ENCODE measurements around the gene MFSD2B.

The MFSD2B gene

DNA sequence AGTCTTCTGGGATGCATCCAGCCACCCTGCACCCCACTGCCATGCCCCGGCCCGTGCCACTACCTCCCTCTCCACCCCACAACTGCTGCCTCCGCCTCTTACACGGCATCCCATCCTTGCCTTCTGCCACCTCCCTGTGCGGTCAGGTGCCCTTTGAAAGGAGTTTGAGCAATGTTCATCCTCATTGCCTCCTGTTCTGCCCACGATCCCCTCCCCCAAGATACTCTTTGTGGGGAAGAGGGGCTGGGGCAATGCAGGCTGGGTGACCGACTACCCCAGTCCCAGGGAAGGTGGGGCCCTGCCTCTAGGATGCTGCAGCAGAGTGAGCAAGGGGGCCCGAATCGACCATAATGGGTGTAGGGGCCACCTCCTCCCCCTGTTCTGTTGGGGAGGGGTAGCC is 8.4 kb downstream of the MFSD2B start:
- no CpG with 5 or more reads among the region's 9 CpGs for WGBS, 2 donors (ENCODE audit: extremely low coverage in 2 of 2, insufficient read length in 2 of 2, insufficient replicate concordance in 1 of 2)
- peak overlapping the region; percentile 30 for H3K9ac ChIP-seq (ENCODE audit: low read depth, low read length, poor library complexity)
- no peak overlapping the region for H2BK15ac ChIP-seq (ENCODE audit: low read length)
- no peak overlapping the region for H2BK120ac ChIP-seq (ENCODE audit: low read depth, low read length)
- H3K18ac ChIP-seq (ENCODE audit: low read length) = no peak overlapping the region
- H3K23ac ChIP-seq (ENCODE audit: low read depth, low read length, poor library complexity) = no peak overlapping the region
- no peaks in the 10 kb centered on the region for H3K27me3 ChIP-seq (ENCODE audit: control insufficient read depth in 3 of 3, insufficient read depth in 3 of 3, low read depth in 1 of 3, low read length in 3 of 3)
- no peak overlapping the region for H3K4ac ChIP-seq (ENCODE audit: low read length)
- no peak overlapping the region for H4K8ac ChIP-seq (ENCODE audit: low read depth, low read length)
- no peak overlapping the region for H2BK12ac ChIP-seq (ENCODE audit: low read length)
- peaks cover 4 to 7% of the 10 kb centered on the region in 2 donors for H3K4me1 ChIP-seq (ENCODE audit: control insufficient read depth in 2 of 2, insufficient read depth in 1 of 2, low read depth in 1 of 2, low read length in 2 of 2)
- H3K14ac ChIP-seq (ENCODE audit: low read length) = peak overlapping the region; percentile 38
- peaks cover 2 to 13% of the 10 kb centered on the region in 2 donors for H3K36me3 ChIP-seq (replicated peaks in 1 of 2; ENCODE audit: control insufficient read depth in 2 of 2, insufficient read depth in 2 of 2, low read length in 2 of 2)
- H3K4me2 ChIP-seq (ENCODE audit: insufficient read depth, low read length, poor library complexity, severe bottlenecking) = no peak overlapping the region
- no peak overlapping the region for H3K27ac ChIP-seq (replicated peaks; ENCODE audit: low read length)
- no peak overlapping the region for H2AFZ ChIP-seq (ENCODE audit: low read length)
- no peak overlapping the region for H3K4me3 ChIP-seq (ENCODE audit: low read length in 2 of 2)
- peaks cover 3% of the 10 kb centered on the region for H3K79me1 ChIP-seq (ENCODE audit: low read depth, low read length)
- no peaks in the 10 kb centered on the region for H3K9me3 ChIP-seq (replicated peaks in 1 of 2; ENCODE audit: control insufficient read depth in 2 of 2, insufficient read depth in 1 of 2, low read depth in 1 of 2, low read length in 2 of 2)
- H4K91ac ChIP-seq (ENCODE audit: low read depth, low read length, poor library complexity) = no peak overlapping the region
- H2AK5ac ChIP-seq (ENCODE audit: low read depth, low read length) = no peak overlapping the region
- H2BK5ac ChIP-seq (ENCODE audit: low read length) = peak overlapping the region; percentile 24
- no peak for DNase-seq (ENCODE audit: low spot score)

DNA sequence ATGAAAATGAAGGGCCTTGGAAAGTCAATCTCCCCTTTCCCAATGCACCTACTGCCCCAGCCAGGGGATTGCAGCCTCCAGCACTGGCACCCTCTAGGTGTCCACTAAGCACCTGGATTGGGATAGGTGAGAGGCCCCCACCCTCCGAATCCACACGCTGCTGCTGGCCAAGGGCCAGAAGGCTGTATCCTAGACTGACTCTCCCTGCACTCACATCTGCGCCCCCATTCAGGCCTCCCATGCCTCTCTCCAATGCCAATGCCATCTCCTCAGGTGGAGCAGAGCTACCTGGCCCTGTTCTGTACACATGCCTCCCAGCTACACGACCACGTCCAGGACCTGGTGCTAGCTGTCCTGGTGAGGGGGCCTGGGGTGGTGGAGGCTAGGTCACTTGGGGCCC is 9.8 kb downstream of the MFSD2B start:
- Histone ChIP-seq H3K23ac (ENCODE audit: low read depth, low read length, poor library complexity) (peak overlapping the region; percentile 59), H3K4me2 (ENCODE audit: insufficient read depth, low read length, poor library complexity, severe bottlenecking) (no peak overlapping the region), H3K36me3 (replicated peaks in 1 of 2; ENCODE audit: control insufficient read depth in 2 of 2, insufficient read depth in 2 of 2, low read length in 2 of 2) (peaks cover 2 to 28% of the 10 kb centered on the region in 2 donors), H3K9me3 (replicated peaks in 1 of 2; ENCODE audit: control insufficient read depth in 2 of 2, insufficient read depth in 1 of 2, low read depth in 1 of 2, low read length in 2 of 2) (no peaks in the 10 kb centered on the region), H3K27ac (replicated peaks; ENCODE audit: low read length) (no peak overlapping the region), H4K91ac (ENCODE audit: low read depth, low read length, poor library complexity) (no peak overlapping the region), H2BK12ac (ENCODE audit: low read length) (no peak overlapping the region), H2AK5ac (ENCODE audit: low read depth, low read length) (no peak overlapping the region), H3K18ac (ENCODE audit: low read length) (no peak overlapping the region), H2AFZ (ENCODE audit: low read length) (no peak overlapping the region), H3K14ac (ENCODE audit: low read length) (no peak overlapping the region), H3K4me1 (ENCODE audit: control insufficient read depth in 2 of 2, insufficient read depth in 1 of 2, low read depth in 1 of 2, low read length in 2 of 2) (peaks cover 4 to 7% of the 10 kb centered on the region in 2 donors), H3K4ac (ENCODE audit: low read length) (no peak overlapping the region), H3K27me3 (ENCODE audit: control insufficient read depth in 3 of 3, insufficient read depth in 3 of 3, low read depth in 1 of 3, low read length in 3 of 3) (no peaks in the 10 kb centered on the region), H2BK15ac (ENCODE audit: low read length) (no peak overlapping the region), H2BK5ac (ENCODE audit: low read length) (no peak overlapping the region), H3K4me3 (ENCODE audit: low read length in 2 of 2) (no peak overlapping the region), H3K9ac (ENCODE audit: low read depth, low read length, poor library complexity) (no peak overlapping the region), H4K8ac (ENCODE audit: low read depth, low read length) (peak overlapping the region; percentile 77), H2BK120ac (ENCODE audit: low read depth, low read length) (no peak overlapping the region), H3K79me1 (ENCODE audit: low read depth, low read length) (peaks cover 3% of the 10 kb centered on the region)
- WGBS, 2 donors (ENCODE audit: extremely low coverage in 2 of 2, insufficient read length in 2 of 2, insufficient replicate concordance in 1 of 2) = no CpG with 5 or more reads among the region's 5 CpGs
- no peak for DNase-seq (ENCODE audit: low spot score)

DNA sequence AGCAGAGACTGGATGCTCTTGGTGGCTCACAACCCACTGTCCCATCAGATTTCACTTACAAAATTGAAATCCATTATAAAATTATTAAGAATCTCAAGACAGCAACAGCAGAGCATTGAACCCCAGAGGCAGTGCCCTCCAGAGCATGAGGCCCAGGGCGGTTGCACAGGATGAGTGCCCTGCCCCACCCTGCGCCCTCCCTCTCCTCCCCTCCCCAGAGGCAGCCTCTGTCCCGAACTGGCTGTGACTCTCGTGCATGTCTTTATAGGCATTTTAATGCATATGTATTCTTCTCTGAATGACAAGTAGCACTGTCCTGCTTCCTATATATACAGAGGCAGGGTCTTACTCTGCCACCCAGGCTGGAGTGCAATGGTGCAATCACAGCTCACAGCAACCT is 10.4 kb downstream of the MFSD2B start:
- no peak overlapping the region for H2BK5ac ChIP-seq (ENCODE audit: low read length)
- H3K9me3 ChIP-seq (replicated peaks in 1 of 2; ENCODE audit: control insufficient read depth in 2 of 2, insufficient read depth in 1 of 2, low read depth in 1 of 2, low read length in 2 of 2) = no peaks in the 10 kb centered on the region
- H3K4me1 ChIP-seq (ENCODE audit: control insufficient read depth in 2 of 2, insufficient read depth in 1 of 2, low read depth in 1 of 2, low read length in 2 of 2) = peaks cover 4 to 9% of the 10 kb centered on the region in 2 donors
- H3K9ac ChIP-seq (ENCODE audit: low read depth, low read length, poor library complexity) = no peak overlapping the region
- no peak overlapping the region for H3K4me3 ChIP-seq (ENCODE audit: low read length in 2 of 2)
- H3K36me3 ChIP-seq (replicated peaks in 1 of 2; ENCODE audit: control insufficient read depth in 2 of 2, insufficient read depth in 2 of 2, low read length in 2 of 2) = peaks cover 6 to 33% of the 10 kb centered on the region in 2 donors
- no peak overlapping the region for H3K27ac ChIP-seq (replicated peaks; ENCODE audit: low read length)
- H3K79me1 ChIP-seq (ENCODE audit: low read depth, low read length) = peaks cover 5% of the 10 kb centered on the region
- no peak overlapping the region for H4K91ac ChIP-seq (ENCODE audit: low read depth, low read length, poor library complexity)
- no CpG with 5 or more reads among the region's 4 CpGs for WGBS, 2 donors (ENCODE audit: extremely low coverage in 2 of 2, insufficient read length in 2 of 2, insufficient replicate concordance in 1 of 2)
- no peak overlapping the region for H2BK15ac ChIP-seq (ENCODE audit: low read length)
- H3K4me2 ChIP-seq (ENCODE audit: insufficient read depth, low read length, poor library complexity, severe bottlenecking) = no peak overlapping the region
- no peak overlapping the region for H3K18ac ChIP-seq (ENCODE audit: low read length)
- no peak overlapping the region for H2BK120ac ChIP-seq (ENCODE audit: low read depth, low read length)
- no peak overlapping the region for H3K4ac ChIP-seq (ENCODE audit: low read length)
- no peaks in the 10 kb centered on the region for H3K27me3 ChIP-seq (ENCODE audit: control insufficient read depth in 3 of 3, insufficient read depth in 3 of 3, low read depth in 1 of 3, low read length in 3 of 3)
- H4K8ac ChIP-seq (ENCODE audit: low read depth, low read length) = no peak overlapping the region
- H3K14ac ChIP-seq (ENCODE audit: low read length) = no peak overlapping the region
- H2AK5ac ChIP-seq (ENCODE audit: low read depth, low read length) = no peak overlapping the region
- H2AFZ ChIP-seq (ENCODE audit: low read length) = no peak overlapping the region
- no peak for DNase-seq (ENCODE audit: low spot score)
- no peak overlapping the region for H2BK12ac ChIP-seq (ENCODE audit: low read length)
- H3K23ac ChIP-seq (ENCODE audit: low read depth, low read length, poor library complexity) = no peak overlapping the region

GRCh38 chr2:24021122-24021998 is 11.5 kb downstream of the MFSD2B start:
- no peak overlapping the region for H4K8ac ChIP-seq (ENCODE audit: low read depth, low read length)
- no peak overlapping the region for H2BK5ac ChIP-seq (ENCODE audit: low read length)
- no peak overlapping the region for H3K27ac ChIP-seq (replicated peaks; ENCODE audit: low read length)
- H3K36me3 ChIP-seq (replicated peaks in 1 of 2; ENCODE audit: control insufficient read depth in 2 of 2, insufficient read depth in 2 of 2, low read length in 2 of 2) = peaks cover 8 to 37% of the 10 kb centered on the region in 2 donors
- no peak overlapping the region for H3K4me3 ChIP-seq (ENCODE audit: low read length in 2 of 2)
- H3K4me1 ChIP-seq (ENCODE audit: control insufficient read depth in 2 of 2, insufficient read depth in 1 of 2, low read depth in 1 of 2, low read length in 2 of 2) = peaks cover 6 to 13% of the 10 kb centered on the region in 2 donors
- no peaks in the 10 kb centered on the region for H3K9me3 ChIP-seq (replicated peaks in 1 of 2; ENCODE audit: control insufficient read depth in 2 of 2, insufficient read depth in 1 of 2, low read depth in 1 of 2, low read length in 2 of 2)
- no peak overlapping the region for H3K18ac ChIP-seq (ENCODE audit: low read length)
- peak overlapping the region; percentile 69 for H3K23ac ChIP-seq (ENCODE audit: low read depth, low read length, poor library complexity)
- H2BK120ac ChIP-seq (ENCODE audit: low read depth, low read length) = no peak overlapping the region
- no peak overlapping the region for H2BK12ac ChIP-seq (ENCODE audit: low read length)
- no peak overlapping the region for H4K91ac ChIP-seq (ENCODE audit: low read depth, low read length, poor library complexity)
- no peak overlapping the region for H3K4me2 ChIP-seq (ENCODE audit: insufficient read depth, low read length, poor library complexity, severe bottlenecking)
- H3K9ac ChIP-seq (ENCODE audit: low read depth, low read length, poor library complexity) = no peak overlapping the region
- no peak overlapping the region for H2BK15ac ChIP-seq (ENCODE audit: low read length)
- peak overlapping the region; percentile 47 for H2AK5ac ChIP-seq (ENCODE audit: low read depth, low read length)
- WGBS, 2 donors (ENCODE audit: extremely low coverage in 2 of 2, insufficient read length in 2 of 2, insufficient replicate concordance in 1 of 2) = no CpG with 5 or more reads among the region's 19 CpGs
- H3K4ac ChIP-seq (ENCODE audit: low read length) = no peak overlapping the region
- DNase-seq (ENCODE audit: low spot score) = no peak
- H2AFZ ChIP-seq (ENCODE audit: low read length) = no peak overlapping the region
- H3K79me1 ChIP-seq (ENCODE audit: low read depth, low read length) = peaks cover 6% of the 10 kb centered on the region
- no peaks in the 10 kb centered on the region for H3K27me3 ChIP-seq (ENCODE audit: control insufficient read depth in 3 of 3, insufficient read depth in 3 of 3, low read depth in 1 of 3, low read length in 3 of 3)
- peak overlapping the region; percentile 65 for H3K14ac ChIP-seq (ENCODE audit: low read length)
